Left ventricle myocardium inferior (tissue), 1 donor: ENCODE results near the gene PRCP. TPM values are rescaled to one million over a fixed set of nuclear protein-coding genes. Genes with fewer than 3 reads are reported as not detected.

Experiments used
- DNase-seq: peaks from one replicate; pipeline ENCODE4 v3.0.0-alpha.2; 2020
- H3K27ac ChIP-seq: fragments of 200-600 bp; replicated peaks from 2 replicates; pipeline ENCODE4 v1.8.0; 2021
- H3K27me3 ChIP-seq: fragments of 200-600 bp; 2 replicates; pipeline ENCODE4 v1.8.0; 2021; ENCODE audit warnings: low read depth
- H3K36me3 ChIP-seq: fragments of 200-600 bp; 2 replicates; pipeline ENCODE4 v1.8.0; 2021
- H3K4me1 ChIP-seq: fragments of 200-600 bp; 2 replicates; pipeline ENCODE4 v1.8.0; 2021
- H3K4me3 ChIP-seq: fragments of 200-600 bp; 2 replicates; pipeline ENCODE4 v1.8.0; 2021; ENCODE audit warnings: mild to moderate bottlenecking, moderate library complexity
- H3K9me3 ChIP-seq: fragments of 200-600 bp; replicated peaks from 2 replicates; pipeline ENCODE4 v1.8.0; 2021
- CTCF ChIP-seq: fragments of 200-600 bp; IDR thresholded peaks from 2 replicates; pipeline ENCODE4 v1.8.0; 2021; ENCODE audit warnings: antibody characterized with exemption, mild to moderate bottlenecking, borderline replicate concordance
- intact Hi-C: fragments of 100-400 bp; cut with micrococcal nuclease; formaldehyde crosslinking; loops from one replicate; pipeline ENCODE4 v1.11.0; 2022
- total RNA-seq: library from RNA; stranded (reverse); fragmentation: NEBNext Ultra II Directional; extraction: Animal tissue kit (Norgen Biotek cat#: 25700); gene quantifications from one replicate; pipeline ENCODE4 v1.2.1, GENCODE V29; 2021
- donor health status: DM: no; HTN: yes; CAD: no; lungs with severe emphysema.

Gene PRCP
- total RNA-seq, 1 donor from 2014 or later: 40.2 TPM

DNA sequence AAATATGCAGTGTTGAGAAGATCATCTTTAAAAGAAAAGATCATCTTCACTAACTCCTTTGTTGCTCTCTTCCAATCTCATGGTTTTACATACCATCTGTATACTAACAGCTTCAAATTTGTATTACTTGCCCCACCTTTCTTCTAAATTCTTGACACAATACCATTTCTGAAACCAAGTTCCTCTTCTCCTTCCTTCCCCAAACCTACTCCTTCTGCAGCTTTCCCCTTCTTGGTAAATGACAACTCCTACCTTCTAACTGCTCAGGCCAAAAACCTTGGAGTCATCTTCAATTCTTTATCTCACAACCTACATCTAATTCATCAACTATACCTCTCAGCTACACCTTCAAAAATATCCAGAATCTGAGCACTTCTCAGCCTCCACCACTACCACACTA lies 9.3 kb downstream of the PRCP start:
- no peaks in the 10 kb centered on the region for H3K27me3 ChIP-seq

DNA sequence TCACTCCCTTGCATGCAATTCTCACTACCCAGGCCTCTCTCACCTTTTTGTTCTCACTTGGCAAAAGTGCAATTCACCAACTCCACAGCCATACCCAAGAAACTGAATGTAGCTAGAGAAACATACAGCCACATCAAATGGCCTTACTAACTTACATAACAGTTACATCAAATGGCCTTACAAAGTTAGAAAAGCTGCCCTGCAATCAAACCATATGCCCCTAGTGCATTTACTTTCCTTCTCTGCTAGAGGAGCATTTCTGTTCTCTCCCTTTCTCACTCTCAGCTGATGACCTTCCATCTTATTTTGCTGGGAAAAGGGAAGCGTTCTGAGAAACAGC lies 10.3 kb downstream of the PRCP start:
- peak overlapping the region; percentile 42 for H3K27ac ChIP-seq
- H3K4me1 ChIP-seq: peaks cover 47% of the 10 kb centered on the region
- no peaks in the 10 kb centered on the region for H3K27me3 ChIP-seq
- no peaks in the 10 kb centered on the region for H3K36me3 ChIP-seq
- no peak for TF ChIP-seq CTCF
- H3K4me3 ChIP-seq: peak overlapping the region; percentile 37
- no peaks in the 10 kb centered on the region for H3K9me3 ChIP-seq
- no peak for DNase-seq
- intact Hi-C loops: no loop called here

More for the DNA sequence above, 9.3 kb downstream of the PRCP start:
- Histone ChIP-seq H3K9me3 (no peaks in the 10 kb centered on the region), H3K4me1 (peaks cover 47% of the 10 kb centered on the region), H3K27ac (peak overlapping the region; percentile 42), H3K4me3 (peak overlapping the region; percentile 37), H3K36me3 (no peaks in the 10 kb centered on the region)
- no peak for TF ChIP-seq CTCF
- no peak for DNase-seq
- intact Hi-C loops: no loop called here

- no peak for DNase-seq
- peak overlapping the region; percentile 42 for H3K27ac ChIP-seq
- TF ChIP-seq CTCF: no peak
- H3K36me3 ChIP-seq: no peaks in the 10 kb centered on the region
- no peaks in the 10 kb centered on the region for H3K9me3 ChIP-seq
- no peaks in the 10 kb centered on the region for H3K27me3 ChIP-seq
- peak overlapping the region; percentile 37 for H3K4me3 ChIP-seq
- H3K4me1 ChIP-seq: peaks cover 49% of the 10 kb centered on the region
- intact Hi-C loops: no loop called here
Measured at GRCh38 chr11:82889133-82890001, 10.9 kb downstream of the PRCP start.

DNA sequence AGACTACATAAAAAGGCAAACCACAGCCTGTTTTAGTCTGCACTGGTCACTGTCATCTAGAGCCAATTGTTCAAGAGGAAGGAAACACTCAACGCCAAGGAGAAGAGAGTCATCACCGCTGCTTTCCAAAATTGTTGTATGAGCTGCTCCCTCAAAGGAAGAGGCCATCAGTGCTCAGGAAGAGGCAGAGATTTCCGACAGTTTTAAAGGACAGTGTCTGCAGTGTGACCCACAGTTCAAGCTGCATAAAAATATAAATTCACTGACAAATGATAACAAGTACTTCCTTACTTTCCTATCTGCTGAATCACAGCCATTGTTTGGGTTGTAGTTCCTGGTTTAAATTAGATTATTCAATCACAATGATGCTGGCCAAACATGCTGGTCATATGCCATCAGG lies 16.4 kb downstream of the PRCP start:
- Histone ChIP-seq H3K27me3 (no peaks in the 10 kb centered on the region), H3K4me1 (peaks cover 34% of the 10 kb centered on the region), H3K4me3 (no peak overlapping the region), H3K9me3 (peaks cover 7% of the 10 kb centered on the region), H3K27ac (peak overlapping the region; percentile 72), H3K36me3 (peaks cover 15% of the 10 kb centered on the region)
- intact Hi-C loops: no loop called here
- TF ChIP-seq CTCF: no peak
- DNase-seq: no peak

GRCh38 chr11:82874646-82875523 lies 25.3 kb downstream of the PRCP start:
- peaks cover 8% of the 10 kb centered on the region for H3K36me3 ChIP-seq
- peak overlapping the region; percentile 13 for H3K27ac ChIP-seq
- peaks cover 25% of the 10 kb centered on the region for H3K4me1 ChIP-seq
- H3K9me3 ChIP-seq: peaks cover 4% of the 10 kb centered on the region
- no peak for DNase-seq
- no peak overlapping the region for H3K4me3 ChIP-seq
- no peak for TF ChIP-seq CTCF
- intact Hi-C loops: no loop called here
- no peaks in the 10 kb centered on the region for H3K27me3 ChIP-seq
